A549 (cell line): ENCODE data around the gene EPB41L4B.

Experiments
- CTCF ChIP-seq: fragments of >200 bp; sonication (Bioruptor Twin); formaldehyde crosslinking; IDR thresholded peaks from 3 replicates; pipeline ENCODE4 v1.5.1; 2016
- EP300 ChIP-seq, 2 experiments: fragments of >200 bp; sonication (Bioruptor Twin); formaldehyde crosslinking; IDR thresholded peaks; 2 replicates in 1 of 2; 3 replicates in 1 of 2; pipeline ENCODE4 v1.6.1; 2016 to 2017
- ESRRA ChIP-seq: fragments of 150-350 bp; IDR thresholded peaks from 2 replicates; pipeline ENCODE4 v1.6.1; 2014; ENCODE audit warnings: mild to moderate bottlenecking, low read length, borderline replicate concordance
- KDM1A ChIP-seq: fragments of 200-600 bp; sonication (generic); IDR thresholded peaks from 2 replicates; pipeline ENCODE4 v1.6.1; 2016; ENCODE audit warnings: low read depth, mild to moderate bottlenecking
- MAX ChIP-seq: IDR thresholded peaks from 2 replicates; pipeline ENCODE4 v1.6.1; 2012
- RCOR1 ChIP-seq: fragments of 150-350 bp; IDR thresholded peaks from 2 replicates; pipeline ENCODE4 v1.6.1; 2014; ENCODE audit warnings: antibody characterized with exemption, low read length, low read depth
- TP53 ChIP-seq: fragments of 250-450 bp; sonication (Bioruptor Pico); IDR thresholded peaks from 2 replicates; pipeline ENCODE4 v1.5.0; 2021; ENCODE audit warnings: mild to moderate bottlenecking, moderate library complexity
- TF ChIP-seq, protein P1 (sequence below): fragments of 250-450 bp; sonication (Bioruptor Pico); IDR thresholded peaks from 2 replicates; pipeline ENCODE4 v1.5.0; 2021; ENCODE audit warnings: mild to moderate bottlenecking, moderate library complexity, borderline replicate concordance
- TF ChIP-seq, protein P2 (sequence below): fragments of 200-600 bp; sonication (generic); IDR thresholded peaks from 2 replicates; pipeline ENCODE4 v1.6.1; 2016; ENCODE audit warnings: antibody characterized with exemption, mild to moderate bottlenecking, moderate library complexity

DNA sequence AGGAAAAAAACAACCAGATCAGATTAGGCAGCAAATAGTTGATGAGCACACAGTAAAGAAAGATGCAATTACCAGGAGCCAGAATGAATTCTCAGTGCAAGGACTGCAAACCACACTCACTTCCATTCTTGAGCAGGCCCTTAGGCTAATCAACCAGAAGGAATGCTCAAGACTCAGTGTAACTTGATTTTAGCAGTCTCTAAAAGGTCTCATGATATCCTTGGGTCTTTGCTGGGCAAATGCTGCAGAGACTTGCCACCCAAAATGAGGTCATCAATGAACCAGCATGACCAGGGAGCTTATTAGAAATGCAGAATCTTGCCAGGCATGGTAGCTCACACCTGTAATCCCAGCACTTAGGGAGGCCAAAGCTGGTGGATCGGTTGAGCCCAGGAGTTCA lies 181.0 kb downstream of the EPB41L4B start:
- no peak for TF ChIP-seq CTCF
- no peak for TF ChIP-seq EP300 (IDR thresholded peaks at IDR 0.05)
- TF ChIP-seq KDM1A = no peak
- TF ChIP-seq, protein P1, sequence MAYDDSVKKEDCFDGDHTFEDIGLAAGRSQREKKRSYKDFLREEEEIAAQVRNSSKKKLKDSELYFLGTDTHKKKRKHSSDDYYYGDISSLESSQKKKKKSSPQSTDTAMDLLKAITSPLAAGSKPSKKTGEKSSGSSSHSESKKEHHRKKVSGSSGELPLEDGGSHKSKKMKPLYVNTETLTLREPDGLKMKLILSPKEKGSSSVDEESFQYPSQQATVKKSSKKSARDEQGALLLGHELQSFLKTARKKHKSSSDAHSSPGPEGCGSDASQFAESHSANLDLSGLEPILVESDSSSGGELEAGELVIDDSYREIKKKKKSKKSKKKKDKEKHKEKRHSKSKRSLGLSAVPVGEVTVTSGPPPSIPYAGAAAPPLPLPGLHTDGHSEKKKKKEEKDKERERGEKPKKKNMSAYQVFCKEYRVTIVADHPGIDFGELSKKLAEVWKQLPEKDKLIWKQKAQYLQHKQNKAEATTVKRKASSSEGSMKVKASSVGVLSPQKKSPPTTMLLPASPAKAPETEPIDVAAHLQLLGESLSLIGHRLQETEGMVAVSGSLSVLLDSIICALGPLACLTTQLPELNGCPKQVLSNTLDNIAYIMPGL = no peak
- no peak for TF ChIP-seq TP53 (CRISPR knock-in tag)
- TF ChIP-seq ESRRA = no peak
- no peak for TF ChIP-seq MAX
- TF ChIP-seq, protein P2, sequence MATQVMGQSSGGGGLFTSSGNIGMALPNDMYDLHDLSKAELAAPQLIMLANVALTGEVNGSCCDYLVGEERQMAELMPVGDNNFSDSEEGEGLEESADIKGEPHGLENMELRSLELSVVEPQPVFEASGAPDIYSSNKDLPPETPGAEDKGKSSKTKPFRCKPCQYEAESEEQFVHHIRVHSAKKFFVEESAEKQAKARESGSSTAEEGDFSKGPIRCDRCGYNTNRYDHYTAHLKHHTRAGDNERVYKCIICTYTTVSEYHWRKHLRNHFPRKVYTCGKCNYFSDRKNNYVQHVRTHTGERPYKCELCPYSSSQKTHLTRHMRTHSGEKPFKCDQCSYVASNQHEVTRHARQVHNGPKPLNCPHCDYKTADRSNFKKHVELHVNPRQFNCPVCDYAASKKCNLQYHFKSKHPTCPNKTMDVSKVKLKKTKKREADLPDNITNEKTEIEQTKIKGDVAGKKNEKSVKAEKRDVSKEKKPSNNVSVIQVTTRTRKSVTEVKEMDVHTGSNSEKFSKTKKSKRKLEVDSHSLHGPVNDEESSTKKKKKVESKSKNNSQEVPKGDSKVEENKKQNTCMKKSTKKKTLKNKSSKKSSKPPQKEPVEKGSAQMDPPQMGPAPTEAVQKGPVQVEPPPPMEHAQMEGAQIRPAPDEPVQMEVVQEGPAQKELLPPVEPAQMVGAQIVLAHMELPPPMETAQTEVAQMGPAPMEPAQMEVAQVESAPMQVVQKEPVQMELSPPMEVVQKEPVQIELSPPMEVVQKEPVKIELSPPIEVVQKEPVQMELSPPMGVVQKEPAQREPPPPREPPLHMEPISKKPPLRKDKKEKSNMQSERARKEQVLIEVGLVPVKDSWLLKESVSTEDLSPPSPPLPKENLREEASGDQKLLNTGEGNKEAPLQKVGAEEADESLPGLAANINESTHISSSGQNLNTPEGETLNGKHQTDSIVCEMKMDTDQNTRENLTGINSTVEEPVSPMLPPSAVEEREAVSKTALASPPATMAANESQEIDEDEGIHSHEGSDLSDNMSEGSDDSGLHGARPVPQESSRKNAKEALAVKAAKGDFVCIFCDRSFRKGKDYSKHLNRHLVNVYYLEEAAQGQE = no peak
- TF ChIP-seq RCOR1 = no peak
